Ovary (tissue), 9 donors: Measurements from ENCODE around the gene AGO4. TPM values are rescaled to one million over a fixed set of nuclear protein-coding genes. Genes with fewer than 3 reads are reported as not detected.

Source experiments
- DNase-seq, 5 donors: peaks; one replicate each; pipeline ENCODE4 v3.0.0-alpha.2; 2019 to 2020
- H3K27ac ChIP-seq, 2 donors: fragments of 200-600 bp; one replicate each; pipeline versions ENCODE4 v1.5.1 to v1.8.0; 2019 to 2022
- H3K27me3 ChIP-seq: fragments of 200-600 bp; one replicate; pipeline ENCODE4 v1.8.0; 2022
- H3K36me3 ChIP-seq: fragments of 200-600 bp; sonication (generic); one replicate; pipeline ENCODE4 v1.5.1; 2019
- H3K4me1 ChIP-seq: one replicate; pipeline ENCODE4 v1.8.1; 2013; ENCODE audit warnings: mild to moderate bottlenecking, moderate library complexity; ENCODE audit not compliant: insufficient read depth
- H3K4me3 ChIP-seq: fragments of 200-600 bp; sonication (generic); one replicate; pipeline ENCODE4 v1.5.1; 2017
- H3K9me3 ChIP-seq, 2 donors: fragments of 200-600 bp in 1 of 2; sonication (generic) in 1 of 2; one replicate each; pipeline versions ENCODE4 v1.5.1 to v1.8.1; 2013 to 2019; ENCODE audit warnings: mild to moderate bottlenecking in 1 of 2, moderate library complexity in 1 of 2
- EP300 ChIP-seq: sonication (generic); formaldehyde crosslinking; IDR thresholded peaks from one replicate; pipeline ENCODE4 v1.6.1; 2017; ENCODE audit warnings: antibody characterized with exemption
- POLR2A ChIP-seq: fragments of 450-650 bp; IDR thresholded peaks from one replicate; pipeline ENCODE4 v1.6.1; 2017; ENCODE audit warnings: antibody characterized with exemption, mild to moderate bottlenecking, moderate library complexity
- WGBS, 3 donors: extraction: QIAGEN DNeasy Blood & Tissue Kit in 1 of 3; methylation state at CpG; one replicate each; pipeline versions ENCODE4 v1.1.5 to v1.1.7; 2013 to 2017; 5-methylcytosine and 5-hydroxymethylcytosine counted together
- intact Hi-C, 4 donors: fragments of 100-400 bp; cut with DNase I; formaldehyde crosslinking; loops; one replicate each; pipeline versions ENCODE4 v1.11.0 to v1.15.1; 2022 to 2023
- polyA plus RNA-seq, 2 donors: library from polyadenylated mRNA; stranded (reverse); fragments of 200-250 nt in 1 of 2; fragments of 350-450 nt in 1 of 2; fragmentation: Illumina TruSeq in 1 of 2; extraction: RNeasy Lipid Tissue Mini Kit (QIAGEN cat#74804) in 1 of 2; gene quantifications; one replicate each; pipeline ENCODE4 v1.2.3, GENCODE V29; 2013 to 2014
- total RNA-seq, 7 donors: library from RNA; depleted of rRNA in 2 of 7; stranded (reverse); fragments of >200 nt in 2 of 7; fragmentation: NEBNext Ultra II Directional in 3 of 7; extraction: Animal tissue kit (Norgen Biotek cat#: 25700) in 3 of 7; gene quantifications; one replicate each; pipeline versions ENCODE4 v1.1.0 to v1.2.4, GENCODE V29; 2016 to 2023
- TF ChIP-seq, protein P1 (sequence below), 3 donors: fragments of 450-650 bp in 2 of 3; fragments of 200-600 bp in 1 of 3; IDR thresholded peaks; one replicate each; pipeline versions ENCODE4 v1.5.1 to v1.8.0; 2016 to 2022; ENCODE audit warnings: antibody characterized with exemption in 3 of 3, mild to moderate bottlenecking in 1 of 3
- donor health status: DM: no; HTN: no; CAD: no; lungs with moderate emphysema.
- donor health status: DM: no; HTN: no; CAD: no.
- donor health status: Bipolar disorder and iron deficiency.
- donor health status: DM: yes; HTN: yes; CAD: no.
- donor health status: DM: no; HTN: no; CAD: no.
- donor health status: DM: yes; HTN: yes; CAD: no.

The AGO4 gene
- total and polyA plus RNA-seq, 9 donors: 6.5 to 14.3 (median 9.9) TPM

DNA sequence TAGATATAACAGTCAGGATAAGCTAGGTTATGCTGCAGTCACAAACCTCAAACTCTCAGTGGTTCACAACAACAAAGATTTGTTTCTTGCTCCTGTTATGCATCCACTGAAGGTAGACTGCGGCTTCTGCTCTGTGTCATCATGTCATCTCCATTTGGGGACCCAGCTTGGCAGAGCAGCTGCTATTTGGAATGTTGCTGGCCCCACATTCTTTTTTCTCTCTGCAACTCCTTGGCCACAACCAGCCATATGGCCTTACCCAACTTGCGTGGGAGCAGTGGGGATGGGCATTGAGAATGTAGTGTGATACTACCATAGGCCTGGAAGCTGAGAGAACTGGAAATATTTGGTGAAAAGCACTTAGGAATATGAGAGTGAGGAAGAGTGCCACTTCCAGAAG is 26.4 kb downstream of the AGO4 start:
- no peaks in the 10 kb centered on the region for H3K27me3 ChIP-seq
- DNase-seq: no peak
- 95 to 97% (median 96%) methylated on average over 2 of the region's 2 CpGs for WGBS, 3 donors
- H3K36me3 ChIP-seq: no peaks in the 10 kb centered on the region
- no peaks in the 10 kb centered on the region for H3K9me3 ChIP-seq
- H3K4me1 ChIP-seq: no peaks in the 10 kb centered on the region
- H3K27ac ChIP-seq: no peak overlapping the region
- no peak overlapping the region for H3K4me3 ChIP-seq
- TF ChIP-seq EP300 (no peak), POLR2A (no peak)
- TF ChIP-seq, protein P1, sequence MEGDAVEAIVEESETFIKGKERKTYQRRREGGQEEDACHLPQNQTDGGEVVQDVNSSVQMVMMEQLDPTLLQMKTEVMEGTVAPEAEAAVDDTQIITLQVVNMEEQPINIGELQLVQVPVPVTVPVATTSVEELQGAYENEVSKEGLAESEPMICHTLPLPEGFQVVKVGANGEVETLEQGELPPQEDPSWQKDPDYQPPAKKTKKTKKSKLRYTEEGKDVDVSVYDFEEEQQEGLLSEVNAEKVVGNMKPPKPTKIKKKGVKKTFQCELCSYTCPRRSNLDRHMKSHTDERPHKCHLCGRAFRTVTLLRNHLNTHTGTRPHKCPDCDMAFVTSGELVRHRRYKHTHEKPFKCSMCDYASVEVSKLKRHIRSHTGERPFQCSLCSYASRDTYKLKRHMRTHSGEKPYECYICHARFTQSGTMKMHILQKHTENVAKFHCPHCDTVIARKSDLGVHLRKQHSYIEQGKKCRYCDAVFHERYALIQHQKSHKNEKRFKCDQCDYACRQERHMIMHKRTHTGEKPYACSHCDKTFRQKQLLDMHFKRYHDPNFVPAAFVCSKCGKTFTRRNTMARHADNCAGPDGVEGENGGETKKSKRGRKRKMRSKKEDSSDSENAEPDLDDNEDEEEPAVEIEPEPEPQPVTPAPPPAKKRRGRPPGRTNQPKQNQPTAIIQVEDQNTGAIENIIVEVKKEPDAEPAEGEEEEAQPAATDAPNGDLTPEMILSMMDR (IDR thresholded peaks at IDR 0.05): no peak
- intact Hi-C loops: no loop called here

DNA sequence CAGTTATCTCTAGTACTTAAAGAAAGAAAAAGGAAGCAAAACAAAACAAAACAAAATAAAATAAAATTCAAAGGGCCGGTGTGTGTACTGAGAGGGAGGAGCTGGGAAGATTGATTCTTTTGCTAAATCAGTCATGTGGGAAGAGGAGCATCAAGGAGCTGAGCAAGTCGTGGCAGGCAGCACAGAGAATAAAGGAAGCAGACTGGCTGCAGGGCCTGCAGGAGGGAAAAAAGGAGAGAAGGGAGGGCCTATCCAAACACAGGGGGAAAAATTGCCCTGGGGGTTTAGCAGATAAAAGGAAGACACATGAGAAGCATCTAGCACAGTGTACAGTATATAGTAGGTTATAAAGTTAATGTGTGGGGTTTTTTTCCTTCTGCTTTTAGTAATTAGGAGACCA is 27.6 kb downstream of the AGO4 start:
- DNase-seq: no peak
- Histone ChIP-seq H3K9me3 (no peaks in the 10 kb centered on the region), H3K27ac (no peak overlapping the region), H3K4me3 (no peak overlapping the region), H3K4me1 (no peaks in the 10 kb centered on the region), H3K36me3 (no peaks in the 10 kb centered on the region), H3K27me3 (no peaks in the 10 kb centered on the region)
- intact Hi-C loops: no loop called here
- 15 to 43% (median 24%) methylated on average over 2 of the region's 2 CpGs for WGBS, 3 donors
- TF ChIP-seq EP300: no peak
- TF ChIP-seq, protein P1 (IDR thresholded peaks at IDR 0.05): no peak
- TF ChIP-seq POLR2A: no peak

DNA sequence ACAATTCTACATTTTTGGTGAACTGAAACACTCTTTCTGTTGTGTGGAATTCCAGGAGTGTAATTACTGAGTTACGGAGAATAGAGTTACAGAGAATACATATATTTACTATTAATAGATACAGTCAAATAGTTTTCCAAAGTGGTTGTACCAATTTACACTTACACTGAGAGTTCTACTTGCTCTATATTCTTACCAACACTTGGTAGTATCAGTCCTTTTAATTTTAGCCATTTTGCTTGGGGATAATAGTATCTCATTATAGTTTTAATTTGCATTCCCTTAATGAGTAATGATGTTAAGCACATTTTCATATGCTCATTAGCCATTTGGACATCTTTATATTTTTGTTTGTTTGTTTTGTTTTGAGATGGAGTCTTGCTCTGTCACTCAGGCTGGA is 28.9 kb downstream of the AGO4 start:
- Histone ChIP-seq H3K27me3 (no peaks in the 10 kb centered on the region), H3K36me3 (no peaks in the 10 kb centered on the region), H3K4me1 (no peaks in the 10 kb centered on the region), H3K4me3 (no peak overlapping the region), H3K9me3 (no peaks in the 10 kb centered on the region), H3K27ac (no peak overlapping the region)
- intact Hi-C loops: no loop called here
- no peak for DNase-seq
- TF ChIP-seq POLR2A (no peak), EP300 (no peak)
- TF ChIP-seq, protein P1 (IDR thresholded peaks at IDR 0.05): no peak
- 98 to 100% (median 99%) methylated on average over 1 of the region's 1 CpG for WGBS, 3 donors

DNA sequence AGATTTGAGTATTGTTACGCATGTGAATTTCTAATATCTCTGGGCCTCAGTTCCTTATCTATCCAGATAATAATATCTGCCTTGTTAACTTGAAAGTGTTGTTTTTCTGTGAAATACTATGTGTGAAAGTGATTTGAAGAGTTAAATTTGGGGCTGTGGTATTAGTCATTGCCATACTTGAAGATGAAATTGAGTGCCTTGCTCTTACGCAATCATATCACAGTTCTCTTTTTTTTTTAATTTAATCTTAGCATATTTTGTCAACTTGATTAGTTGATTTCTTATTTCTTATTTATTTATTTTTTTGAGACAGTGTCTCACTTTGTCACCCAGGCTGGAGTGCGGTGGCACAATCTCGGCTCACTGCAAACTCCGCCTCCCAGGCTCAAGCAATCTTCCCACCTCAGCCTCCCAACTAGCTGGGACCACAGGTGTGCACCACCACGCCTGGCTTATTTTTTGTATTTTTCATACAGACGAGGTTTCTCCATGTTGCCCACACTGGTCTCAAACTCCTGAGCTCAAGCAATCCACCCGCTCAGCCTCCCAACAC is 31.0 kb downstream of the AGO4 start:
- WGBS, 3 donors: 93 to 96% (median 95%) methylated on average over 8 of the region's 8 CpGs

More for the DNA sequence above, 31.0 kb downstream of the AGO4 start:
- intact Hi-C loops: no loop called here
- Histone ChIP-seq H3K36me3 (no peaks in the 10 kb centered on the region), H3K4me1 (no peaks in the 10 kb centered on the region), H3K27ac (no peak overlapping the region), H3K9me3 (no peaks in the 10 kb centered on the region), H3K4me3 (no peak overlapping the region), H3K27me3 (no peaks in the 10 kb centered on the region)
- no peak for DNase-seq
- no peak for TF ChIP-seq EP300
- no peak for TF ChIP-seq POLR2A
- TF ChIP-seq, protein P1 (IDR thresholded peaks at IDR 0.05): no peak
